Measurements from ENCODE around the gene CCDC92.

Gene CCDC92

GRCh38 chr12:123957196-123957595, 15.4 kb downstream of the CCDC92 start:
- no peak for DNase-seq
- Histone ChIP-seq H3K27ac (ENCODE audit: low read depth, low read length) (no peak overlapping the region), H3K4me3 (ENCODE audit: low read length) (no peak overlapping the region), H3K27me3 (ENCODE audit: insufficient read depth, low read length, poor library complexity) (peaks cover 4% of the 10 kb centered on the region), H3K36me3 (ENCODE audit: control insufficient read depth, insufficient read depth, low read length) (no peaks in the 10 kb centered on the region), H2BK120ac (ENCODE audit: low read depth, low read length) (no peak overlapping the region), H3K9ac (ENCODE audit: low read length) (no peak overlapping the region), H2BK15ac (replicated peaks; ENCODE audit: low read depth) (no peak overlapping the region), H3K56ac (ENCODE audit: low read length) (no peak overlapping the region), H2BK5ac (ENCODE audit: low read length) (no peak overlapping the region), H3K4me2 (ENCODE audit: low read length) (no peak overlapping the region), H4K5ac (ENCODE audit: low read length) (no peak overlapping the region), H3K18ac (ENCODE audit: low read length) (no peak overlapping the region), H4K8ac (ENCODE audit: low read depth, low read length) (no peak overlapping the region), H3K79me1 (ENCODE audit: low read length) (no peaks in the 10 kb centered on the region), H3K79me2 (ENCODE audit: control insufficient read depth, insufficient read depth, low read length) (no peaks in the 10 kb centered on the region), H3K23ac (ENCODE audit: low read length) (no peak overlapping the region), H2AK5ac (ENCODE audit: low read length) (no peak overlapping the region), H3K4ac (ENCODE audit: low read depth, low read length) (no peak overlapping the region), H3K4me1 (ENCODE audit: control insufficient read depth, low read depth, low read length) (no peaks in the 10 kb centered on the region)
- WGBS (ENCODE audit: extremely low coverage, insufficient coverage, low lambda C conversion rate): no CpG with 5 or more reads among the region's 3 CpGs

DNA sequence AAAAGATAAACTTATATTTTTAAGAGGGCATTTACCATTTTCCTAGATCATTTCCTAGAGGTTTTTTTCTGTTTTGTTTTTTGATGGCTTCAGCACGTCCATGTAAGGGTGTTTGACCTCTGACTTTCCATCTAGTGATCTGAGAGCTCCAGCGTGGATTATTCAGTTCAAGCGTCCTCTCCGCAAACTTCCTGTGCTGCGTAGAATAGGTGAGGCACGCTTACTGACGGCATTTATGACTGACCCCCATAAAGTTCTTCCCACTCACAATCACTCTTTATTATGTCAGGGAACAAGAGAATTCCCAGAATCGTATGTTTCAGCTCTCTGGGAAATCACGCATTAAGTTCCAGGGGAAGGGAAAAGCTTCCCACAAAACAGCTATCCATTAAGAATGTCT, 16.4 kb downstream of the CCDC92 start:
- Histone ChIP-seq H3K23ac (ENCODE audit: low read length) (no peak overlapping the region), H2BK120ac (ENCODE audit: low read depth, low read length) (no peak overlapping the region), H3K79me1 (ENCODE audit: low read length) (no peaks in the 10 kb centered on the region), H2AK5ac (ENCODE audit: low read length) (no peak overlapping the region), H3K4me3 (ENCODE audit: low read length) (no peak overlapping the region), H3K4me2 (ENCODE audit: low read length) (no peak overlapping the region), H3K4ac (ENCODE audit: low read depth, low read length) (no peak overlapping the region), H3K56ac (ENCODE audit: low read length) (no peak overlapping the region), H3K36me3 (ENCODE audit: control insufficient read depth, insufficient read depth, low read length) (no peaks in the 10 kb centered on the region), H4K5ac (ENCODE audit: low read length) (no peak overlapping the region), H3K9ac (ENCODE audit: low read length) (no peak overlapping the region), H3K27me3 (ENCODE audit: insufficient read depth, low read length, poor library complexity) (peaks cover 4% of the 10 kb centered on the region), H2BK15ac (replicated peaks; ENCODE audit: low read depth) (no peak overlapping the region), H3K4me1 (ENCODE audit: control insufficient read depth, low read depth, low read length) (no peaks in the 10 kb centered on the region), H4K8ac (ENCODE audit: low read depth, low read length) (no peak overlapping the region), H3K18ac (ENCODE audit: low read length) (no peak overlapping the region), H3K79me2 (ENCODE audit: control insufficient read depth, insufficient read depth, low read length) (no peaks in the 10 kb centered on the region), H2BK5ac (ENCODE audit: low read length) (no peak overlapping the region), H3K27ac (ENCODE audit: low read depth, low read length) (no peak overlapping the region)
- no CpG with 5 or more reads among the region's 9 CpGs for WGBS (ENCODE audit: extremely low coverage, insufficient coverage, low lambda C conversion rate)
- DNase-seq: no peak

DNA sequence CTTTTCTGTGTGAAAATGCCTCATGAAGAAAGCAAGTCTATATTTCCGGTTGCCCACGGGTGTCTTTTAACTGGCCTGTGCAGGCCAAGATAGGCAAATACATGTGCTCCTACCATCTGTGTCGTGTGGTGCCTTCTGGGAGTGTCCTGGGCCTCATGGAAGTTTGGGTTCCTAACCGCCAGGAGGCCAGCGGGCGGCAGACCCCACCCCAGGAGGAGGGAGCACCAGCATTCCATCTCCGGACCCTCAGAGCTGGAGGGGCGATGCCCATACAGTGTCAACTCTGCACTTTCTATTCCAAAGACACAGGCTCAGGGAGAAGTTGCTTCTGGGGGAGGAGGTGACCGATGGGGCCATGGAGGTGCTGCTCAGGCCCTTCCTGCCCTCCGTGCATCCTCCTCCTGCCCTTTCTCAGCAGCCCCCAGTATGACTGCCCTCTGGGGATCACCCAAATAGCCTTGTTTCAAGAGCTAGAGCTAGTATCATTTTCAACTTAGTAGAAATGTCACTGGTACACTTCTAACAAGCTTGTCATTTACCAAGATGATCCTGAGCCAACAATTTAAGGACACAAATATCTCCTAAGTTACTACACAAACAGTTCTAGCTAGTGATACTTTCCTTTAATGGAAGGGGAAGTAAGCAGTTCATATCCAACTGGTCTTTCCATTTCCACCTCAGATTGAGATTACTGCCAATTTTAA, 17.8 kb downstream of the CCDC92 start:
- Histone ChIP-seq H3K23ac (ENCODE audit: low read length) (no peak overlapping the region), H4K5ac (ENCODE audit: low read length) (no peak overlapping the region), H3K79me1 (ENCODE audit: low read length) (no peaks in the 10 kb centered on the region), H3K4ac (ENCODE audit: low read depth, low read length) (no peak overlapping the region), H2AK5ac (ENCODE audit: low read length) (no peak overlapping the region), H2BK15ac (replicated peaks; ENCODE audit: low read depth) (no peak overlapping the region), H4K8ac (ENCODE audit: low read depth, low read length) (no peak overlapping the region), H3K79me2 (ENCODE audit: control insufficient read depth, insufficient read depth, low read length) (no peaks in the 10 kb centered on the region), H3K4me2 (ENCODE audit: low read length) (no peak overlapping the region), H2BK120ac (ENCODE audit: low read depth, low read length) (no peak overlapping the region), H3K18ac (ENCODE audit: low read length) (no peak overlapping the region), H3K56ac (ENCODE audit: low read length) (no peak overlapping the region), H3K36me3 (ENCODE audit: control insufficient read depth, insufficient read depth, low read length) (no peaks in the 10 kb centered on the region), H3K4me1 (ENCODE audit: control insufficient read depth, low read depth, low read length) (no peaks in the 10 kb centered on the region), H3K4me3 (ENCODE audit: low read length) (no peak overlapping the region), H3K9ac (ENCODE audit: low read length) (no peak overlapping the region), H3K27me3 (ENCODE audit: insufficient read depth, low read length, poor library complexity) (peaks cover 2% of the 10 kb centered on the region), H2BK5ac (ENCODE audit: low read length) (no peak overlapping the region), H3K27ac (ENCODE audit: low read depth, low read length) (no peak overlapping the region)
- no peak for DNase-seq
- no CpG with 5 or more reads among the region's 10 CpGs for WGBS (ENCODE audit: extremely low coverage, insufficient coverage, low lambda C conversion rate)

- Histone ChIP-seq H3K18ac (ENCODE audit: low read length) (no peak overlapping the region), H3K56ac (ENCODE audit: low read length) (no peak overlapping the region), H3K27ac (ENCODE audit: low read depth, low read length) (no peak overlapping the region), H3K9ac (ENCODE audit: low read length) (no peak overlapping the region), H3K4me3 (ENCODE audit: low read length) (no peak overlapping the region), H2BK15ac (replicated peaks; ENCODE audit: low read depth) (no peak overlapping the region), H3K79me1 (ENCODE audit: low read length) (no peaks in the 10 kb centered on the region), H3K4me1 (ENCODE audit: control insufficient read depth, low read depth, low read length) (no peaks in the 10 kb centered on the region), H3K4me2 (ENCODE audit: low read length) (no peak overlapping the region), H2BK5ac (ENCODE audit: low read length) (no peak overlapping the region), H2AK5ac (ENCODE audit: low read length) (no peak overlapping the region), H2BK120ac (ENCODE audit: low read depth, low read length) (no peak overlapping the region), H3K36me3 (ENCODE audit: control insufficient read depth, insufficient read depth, low read length) (no peaks in the 10 kb centered on the region), H3K4ac (ENCODE audit: low read depth, low read length) (no peak overlapping the region), H3K27me3 (ENCODE audit: insufficient read depth, low read length, poor library complexity) (peaks cover 2% of the 10 kb centered on the region), H4K8ac (ENCODE audit: low read depth, low read length) (no peak overlapping the region), H4K5ac (ENCODE audit: low read length) (no peak overlapping the region), H3K79me2 (ENCODE audit: control insufficient read depth, insufficient read depth, low read length) (no peaks in the 10 kb centered on the region), H3K23ac (ENCODE audit: low read length) (no peak overlapping the region)
- DNase-seq: no peak
- WGBS (ENCODE audit: extremely low coverage, insufficient coverage, low lambda C conversion rate): no CpG with 5 or more reads among the region's 2 CpGs
Measured at GRCh38 chr12:123952037-123952436, 20.6 kb downstream of the CCDC92 start.

- Histone ChIP-seq H3K79me1 (ENCODE audit: low read length) (no peaks in the 10 kb centered on the region), H3K56ac (ENCODE audit: low read length) (no peak overlapping the region), H3K4me3 (ENCODE audit: low read length) (no peak overlapping the region), H2BK15ac (replicated peaks; ENCODE audit: low read depth) (no peak overlapping the region), H3K4me2 (ENCODE audit: low read length) (no peak overlapping the region), H2BK5ac (ENCODE audit: low read length) (no peak overlapping the region), H3K23ac (ENCODE audit: low read length) (no peak overlapping the region), H3K4ac (ENCODE audit: low read depth, low read length) (no peak overlapping the region), H2BK120ac (ENCODE audit: low read depth, low read length) (no peak overlapping the region), H4K5ac (ENCODE audit: low read length) (no peak overlapping the region), H3K18ac (ENCODE audit: low read length) (no peak overlapping the region), H3K27ac (ENCODE audit: low read depth, low read length) (no peak overlapping the region), H2AK5ac (ENCODE audit: low read length) (no peak overlapping the region), H3K79me2 (ENCODE audit: control insufficient read depth, insufficient read depth, low read length) (no peaks in the 10 kb centered on the region), H3K9ac (ENCODE audit: low read length) (no peak overlapping the region), H3K27me3 (ENCODE audit: insufficient read depth, low read length, poor library complexity) (peaks cover under 1% of the 10 kb centered on the region), H3K4me1 (ENCODE audit: control insufficient read depth, low read depth, low read length) (no peaks in the 10 kb centered on the region), H3K36me3 (ENCODE audit: control insufficient read depth, insufficient read depth, low read length) (no peaks in the 10 kb centered on the region), H4K8ac (ENCODE audit: low read depth, low read length) (no peak overlapping the region)
- no peak for DNase-seq
- no CpG with 5 or more reads among the region's 4 CpGs for WGBS (ENCODE audit: extremely low coverage, insufficient coverage, low lambda C conversion rate)
Measured at GRCh38 chr12:123951467-123951866, 21.2 kb downstream of the CCDC92 start.

All from mesendoderm (in vitro differentiated cells).